GM18505 (cell line): ENCODE results near the gene HSPA1B.
"Not testable (repeated sequence)": the region's sequence is repeated elsewhere in the genome, so short reads cannot be mapped to it uniquely, and the experiment has no call there.

Source experiments
- ATAC-seq: cut with Tn5 transposase; IDR thresholded peaks from one replicate; pipeline ENCODE4 v1.9.1; 2021; ENCODE audit not compliant: unreplicated experiment
- POLR2A ChIP-seq: IDR thresholded peaks from 4 replicates; pipeline ENCODE4 v1.6.1; 2011; ENCODE audit warnings: borderline replicate concordance; ENCODE audit not compliant: insufficient read depth, insufficient read length; ENCODE audit errors: extremely low read depth

The HSPA1B gene

GRCh38 chr6:31850765-31851484 lies 23.4 kb downstream of the HSPA1B start:
- no peak for TF ChIP-seq POLR2A
- no peak for ATAC-seq

GRCh38 chr6:31851485-31851832 lies 23.9 kb downstream of the HSPA1B start:
- TF ChIP-seq POLR2A, result no peak
- ATAC-seq, result no peak

- ATAC-seq, result not testable (repeated sequence)
These were observed 24.6 kb downstream of the HSPA1B start for GRCh38 chr6:31851980-31852718.

- not testable (repeated sequence) for ATAC-seq
These were observed 30.2 kb downstream of the HSPA1B start for GRCh38 chr6:31857774-31858173.

GRCh38 chr6:31858707-31859106 lies 31.2 kb downstream of the HSPA1B start:
- no peak for TF ChIP-seq POLR2A
- ATAC-seq, result no peak

- TF ChIP-seq POLR2A, result no peak
- ATAC-seq, result no peak
These were observed 32.4 kb downstream of the HSPA1B start for GRCh38 chr6:31859923-31860322.

- no peak for TF ChIP-seq POLR2A
- no peak for ATAC-seq
These were observed 32.8 kb downstream of the HSPA1B start for GRCh38 chr6:31860349-31860748.

GRCh38 chr6:31861150-31861549 lies 33.6 kb downstream of the HSPA1B start:
- no peak for ATAC-seq
- TF ChIP-seq POLR2A, result no peak

GRCh38 chr6:31861919-31862343 lies 34.4 kb downstream of the HSPA1B start:
- no peak for ATAC-seq
- TF ChIP-seq POLR2A, result no peak

- peak; percentile 100 for TF ChIP-seq POLR2A
- peak; percentile 88 for ATAC-seq
These were observed 35.1 kb downstream of the HSPA1B start, which contains the start of gene NEU1 for GRCh38 chr6:31862344-31863235. NEU1 (minus strand) TSS chr6:31862821; CDS start chr6:31862776, 45 bp downstream.

- ATAC-seq, result not testable (repeated sequence)
These were observed 36.6 kb downstream of the HSPA1B start for GRCh38 chr6:31864123-31864562.

GRCh38 chr6:31864818-31865204 lies 37.3 kb downstream of the HSPA1B start:
- TF ChIP-seq POLR2A, result no peak
- ATAC-seq, result no peak

GRCh38 chr6:31865205-31866118 lies 37.9 kb downstream of the HSPA1B start:
- ATAC-seq, result no peak
- no peak for TF ChIP-seq POLR2A

GRCh38 chr6:31868658-31868971 lies 41.1 kb downstream of the HSPA1B start:
- not testable (repeated sequence) for ATAC-seq
